K562 (cell line): ENCODE results near the gene UPF1. TPM values are rescaled to one million over a fixed set of nuclear protein-coding genes. Genes with fewer than 3 reads are reported as not detected.
A peak's percentile ranks its signal among the peaks of the same experiment; 100 is the strongest.

Experiments
- ATAC-seq: fragments of 200-7000 bp; cut with Tn5 transposase; 3 replicates; pipeline ENCODE4 v1.9.1; 2020; ENCODE audit warnings: moderate library complexity
- BruUV-seq: library from RNA; stranded (reverse); fragments of 400-500 nt; replicated peaks from 2 replicates; lab custom pipeline; 2021; lab: Mats Ljungman, UMichigan
- CTCF ChIA-PET: fragments of 300-600 bp; formaldehyde crosslinking; extraction: SDS; loops from one replicate; lab custom pipeline; 2021; ENCODE audit warnings: low intra/inter-chr PET ratio; lab: Yijun Ruan, JAX
- POLR2A ChIA-PET: fragments of 300-600, 350-650 bp; sonication (Branson Sonifier 250); formaldehyde crosslinking; extraction: SDS; loops from one replicate; lab custom pipeline; 2021; ENCODE audit warnings: antibody characterized with exemption, inconsistent platforms; lab: Yijun Ruan, JAX
- DNase-seq, 4 experiments: peaks; one replicate each; pipeline versions ENCODE4 v3.0.0 to v3.0.0-alpha.2; 2011 to 2018; ENCODE audit warnings: low spot score in 3 of 4, mixed read lengths in 3 of 4; ENCODE audit errors: extremely low read depth in 1 of 4
- FAIRE-seq: peaks from 2 replicates; lab custom pipeline; 2011; peaks lifted over from hg19 to GRCh38; lab: Jason Lieb, UNC
- H2AFZ ChIP-seq: 2 replicates; pipeline ENCODE4 v1.6.0; 2011; ENCODE audit warnings: low read depth, low read length, control low read depth, inconsistent platforms
- H3K27ac ChIP-seq: fragments of 200-600 bp; 3 replicates; pipeline ENCODE4 v1.8.0; 2011; ENCODE audit warnings: low read depth, mild to moderate bottlenecking, control low read depth, inconsistent platforms, low read length, moderate library complexity, mixed read lengths; ENCODE audit errors: extremely low read depth
- H3K27me3 ChIP-seq, 2 experiments: fragments of 300-600 bp in 1 of 2; 2 replicates in 1 of 2; 3 replicates in 1 of 2; pipeline versions ENCODE4 v1.6.0 to v1.8.0; 2011; ENCODE audit warnings: inconsistent platforms in 2 of 2, low read length in 2 of 2, mild to moderate bottlenecking in 1 of 2, mixed read lengths in 1 of 2, moderate library complexity in 1 of 2; ENCODE audit not compliant: control insufficient read depth in 2 of 2, insufficient read depth in 2 of 2
- H3K36me3 ChIP-seq: fragments of 300-600 bp; 3 replicates; pipeline ENCODE4 v1.8.0; 2011; ENCODE audit warnings: mild to moderate bottlenecking, low read length, inconsistent platforms; ENCODE audit not compliant: control insufficient read depth, insufficient read depth
- H3K4me1 ChIP-seq, 2 experiments: fragments of 200-600 bp in 1 of 2; replicated peaks in 1 of 2; 2 replicates in 1 of 2; 3 replicates in 1 of 2; pipeline versions ENCODE4 v1.5.1 to v1.8.0; 2011; ENCODE audit warnings: inconsistent platforms in 2 of 2, low read length in 2 of 2, mild to moderate bottlenecking in 1 of 2, mixed read lengths in 1 of 2, moderate library complexity in 1 of 2; ENCODE audit not compliant: control insufficient read depth in 2 of 2, insufficient read depth in 2 of 2
- H3K4me2 ChIP-seq: 2 replicates; pipeline ENCODE4 v1.6.1; 2011; ENCODE audit warnings: low read length, control low read depth, inconsistent platforms, mixed read lengths; ENCODE audit not compliant: insufficient read depth
- H3K4me3 ChIP-seq: fragments of 200-600 bp; sonication (generic), shearing (Covaris generic); 2 replicates; pipeline ENCODE4 v1.5.1; 2016; ENCODE audit warnings: control low read depth, inconsistent platforms
- H3K79me2 ChIP-seq: fragments of 200-600 bp; 3 replicates; pipeline ENCODE4 v1.8.0; 2011; ENCODE audit warnings: low read length, inconsistent platforms; ENCODE audit not compliant: control insufficient read depth, insufficient read depth
- H3K9ac ChIP-seq, 2 experiments: 2 replicates each; pipeline versions ENCODE4 v1.6.0 to v1.6.1; 2011; ENCODE audit warnings: low read depth in 2 of 2, low read length in 2 of 2, control low read depth in 1 of 2, inconsistent platforms in 1 of 2, mild to moderate bottlenecking in 1 of 2, mixed read lengths in 1 of 2; ENCODE audit not compliant: insufficient read depth in 1 of 2
- H3K9me1 ChIP-seq: one replicate; pipeline ENCODE4 v1.6.0; 2011; ENCODE audit warnings: inconsistent platforms, mild to moderate bottlenecking, low read length, moderate library complexity; ENCODE audit not compliant: control insufficient read depth, insufficient read depth
- H3K9me3 ChIP-seq: replicated peaks from 2 replicates; pipeline ENCODE4 v1.5.1; 2011; ENCODE audit warnings: low read depth, low read length, inconsistent platforms; ENCODE audit not compliant: control insufficient read depth, insufficient read depth
- H4K20me1 ChIP-seq: replicated peaks from 2 replicates; pipeline ENCODE4 v1.6.1; 2011; ENCODE audit warnings: low read length, inconsistent platforms, mixed read lengths; ENCODE audit not compliant: control insufficient read depth, insufficient read depth
- CHCHD3 ChIP-seq: fragments of 250-450 bp; sonication (Bioruptor Pico); IDR thresholded peaks from 2 replicates; pipeline ENCODE4 v2.1.2; 2022; ENCODE audit warnings: mild to moderate bottlenecking
- ELF2 ChIP-seq: fragments of 250-450 bp; sonication (Bioruptor Pico); IDR thresholded peaks from 2 replicates; pipeline ENCODE4 v1.5.0; 2021; ENCODE audit warnings: mild to moderate bottlenecking
- GTF2E2 ChIP-seq: fragments of 200-800 bp; sonication (Bioruptor generic); IDR thresholded peaks from 2 replicates; pipeline ENCODE4 v1.6.1; 2016; ENCODE audit warnings: missing genetic modification characterization, missing compliant biosample characterization
- NCOA1 ChIP-seq: fragments of 450-650 bp; IDR thresholded peaks from 2 replicates; pipeline ENCODE4 v1.6.1; 2016; ENCODE audit warnings: low read depth
- STAT5A ChIP-seq: IDR thresholded peaks from 2 replicates; pipeline ENCODE4 v1.6.1; 2012; ENCODE audit warnings: low read length, inconsistent platforms, borderline replicate concordance
- TEAD2 ChIP-seq: fragments of 450-650 bp; IDR thresholded peaks from 2 replicates; pipeline ENCODE4 v1.6.1; 2016; ENCODE audit warnings: missing genetic modification characterization, control low read depth, missing compliant biosample characterization
- WGBS: fragments of 100-300 bp; shearing (Covaris generic); methylation state at CpG from one replicate; pipeline ENCODE4 v1.1.6; 2016; ENCODE audit warnings: low coverage, mixed read lengths; ENCODE audit not compliant: insufficient coverage; ENCODE audit errors: missing lambda C conversion rate; 5-methylcytosine and 5-hydroxymethylcytosine counted together
- in situ Hi-C: fragments of 300-500 bp; cut with MboI; formaldehyde crosslinking; loops from 4 replicates; pipeline ENCODE4 v1.15.0; 2018; ENCODE audit warnings: inconsistent platforms, mixed read lengths
- intact Hi-C: fragments of 100-400 bp; cut with micrococcal nuclease; formaldehyde crosslinking; loops from 2 replicates; pipeline ENCODE4 v1.14.2; 2022
- polyA plus RNA-seq, 8 experiments: library from polyadenylated mRNA; depleted of rRNA in 4 of 8; stranded (reverse) in 5 of 8; unstranded in 3 of 8; fragments of >200 nt; fragmentation: Nextera tagmentation in 2 of 8; fragmentation: Illumina TruSeq in 1 of 8; extraction: Ambion mirVana in 2 of 8; extraction: Trizol in 1 of 8; gene quantifications; 2 replicates each; pipeline versions ENCODE4 v1.2.1 to v1.2.3, GENCODE V29; 2011 to 2014; ENCODE audit warnings: inconsistent platforms in 1 of 8, missing spikeins in 1 of 8
- total RNA-seq, 7 experiments: library from RNA; depleted of rRNA in 6 of 7; stranded (reverse); fragments of >200 nt in 6 of 7; fragmentation: Illumina TruSeq in 2 of 7; extraction: Trizol in 2 of 7; gene quantifications; 2 replicates each; pipeline versions ENCODE4 v1.2.1 to v1.2.3, GENCODE V29; 2011 to 2021; ENCODE audit warnings: low replicate concordance in 1 of 7
- TF ChIP-seq, protein P1 (sequence below): IDR thresholded peaks from 2 replicates; pipeline ENCODE4 v1.6.1; 2011; ENCODE audit warnings: borderline replicate concordance, low read depth, mild to moderate bottlenecking, moderate library complexity, low read length; ENCODE audit not compliant: insufficient read depth, poor library complexity, severe bottlenecking
- TF ChIP-seq, protein P2 (sequence below): fragments of 450-650 bp; IDR thresholded peaks from 2 replicates; pipeline ENCODE4 v1.7.1; 2018; ENCODE audit warnings: mild to moderate bottlenecking, low read depth; ENCODE audit not compliant: partially characterized antibody

Gene UPF1
- total and polyA plus RNA-seq, 9 of the 15 experiments (the other 6 are each of a cell fraction or from before 2014, with no cell fraction given) = 0.34 to 103 (median 27.9) TPM

DNA sequence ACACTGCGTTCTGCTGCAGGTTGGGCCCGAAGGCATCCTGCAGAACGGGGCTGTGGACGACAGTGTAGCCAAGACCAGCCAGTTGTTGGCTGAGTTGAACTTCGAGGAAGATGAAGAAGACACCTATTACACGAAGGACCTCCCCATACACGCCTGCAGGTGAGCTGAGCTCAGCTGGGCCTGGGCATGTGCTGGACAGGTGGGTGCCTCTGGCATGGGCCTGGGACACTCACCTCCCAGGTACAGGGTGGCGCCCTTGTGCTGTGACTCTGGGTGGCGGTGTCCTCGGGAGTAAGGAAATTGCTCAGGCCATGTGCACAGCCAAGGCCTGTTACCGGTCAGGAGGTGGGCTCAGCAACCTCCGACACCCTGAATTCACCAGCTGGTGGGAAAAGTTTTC is 14.2 kb downstream of the UPF1 start:
- in situ Hi-C loops = no loop called here
- intact Hi-C loops = loop anchor here (10.0 kb wide), 1 partner anchor 251 kb away; no protein-coding TSS in a partner anchor
- ChIA-PET CTCF (interaction anchor here (1.5 kb wide), 1 partner anchor 20 kb away, joined by 3 read pairs; no protein-coding TSS in a partner anchor), POLR2A (interaction anchor here (0.7 to 3.1 kb wide), 4 partner anchors 10 to 267 kb away, joined by 3 to 21 read pairs (median 4); no protein-coding TSS in a partner anchor)
- no peaks in the 10 kb centered on the region for H3K9me3 ChIP-seq
- no peaks in the 10 kb centered on the region; a peak in 1 of 5 replicates for H3K27me3 ChIP-seq
- TF ChIP-seq STAT5A = no peak
- H3K4me2 ChIP-seq = no peak overlapping the region
- peaks cover 88% of the 10 kb centered on the region for H3K79me2 ChIP-seq
- FAIRE-seq (no peak), ATAC-seq (no peak), DNase-seq (no peak)
- no TSS peak for BruUV-seq
- WGBS = 94% methylated on average over 12 of the region's 12 CpGs
- H3K36me3 ChIP-seq = peaks cover 77% of the 10 kb centered on the region
- H4K20me1 ChIP-seq = peaks cover 63% of the 10 kb centered on the region
- H3K9ac ChIP-seq = 0 out of 4 replicates have a peak overlapping the region, but pooled peaks of 1 of the 2 experiments have one; percentile 36
- H3K9me1 ChIP-seq = peaks cover 20% of the 10 kb centered on the region
- H3K27ac ChIP-seq = no peak overlapping the region
- H2AFZ ChIP-seq = no peak overlapping the region
- H3K4me3 ChIP-seq = no peak overlapping the region
- peaks cover 3 to 34% of the 10 kb centered on the region in 2 experiments; a peak in 4 of 5 replicates for H3K4me1 ChIP-seq

DNA sequence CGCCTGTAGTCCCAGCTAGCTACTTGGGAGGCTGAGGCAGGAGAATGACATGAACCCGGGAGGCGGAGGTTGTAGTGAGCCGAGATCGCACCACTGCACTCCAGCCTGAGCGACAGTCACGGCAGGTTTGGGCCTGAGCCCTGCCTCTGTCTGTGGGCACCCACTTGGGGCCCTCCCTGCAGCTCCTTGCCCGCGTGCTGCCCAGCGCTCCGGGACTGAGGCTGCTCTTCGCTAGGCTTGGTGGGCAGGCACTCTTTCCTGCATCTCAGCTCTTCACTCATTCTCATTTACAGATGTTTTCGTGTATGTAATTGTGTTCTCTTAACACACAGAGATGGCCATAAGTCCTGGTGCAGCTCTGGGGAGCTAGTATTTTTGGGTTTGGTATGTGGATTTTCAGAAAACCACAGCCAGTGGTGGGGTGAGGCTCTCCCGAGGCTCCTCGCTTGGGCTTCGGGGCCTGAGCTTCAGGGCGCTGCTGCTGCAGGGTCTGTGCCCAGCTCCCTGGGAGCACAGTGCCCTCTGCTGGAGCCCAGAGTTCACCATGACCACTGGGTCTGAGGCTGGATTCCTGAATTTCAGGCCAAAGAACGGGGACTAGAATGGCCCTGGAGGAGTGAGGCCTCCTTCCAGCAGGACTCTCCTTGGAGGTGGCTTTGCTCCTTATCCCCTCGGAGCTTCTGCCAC is 15.2 kb downstream of the UPF1 start:
- Histone ChIP-seq H3K4me1 (peaks cover 2 to 30% of the 10 kb centered on the region in 2 experiments; a peak in 3 of 5 replicates), H3K36me3 (peaks cover 79% of the 10 kb centered on the region)
- POLR2A ChIA-PET = interaction anchor here (0.6 to 2.0 kb wide), 10 partner anchors 9 to 396 kb away, joined by 3 to 6 read pairs (median 3); partner anchors contain the start of gene COPE
- TF ChIP-seq TEAD2 (tag) (no peak), NCOA1 (no peak), ELF2 (CRISPR knock-in tag) (no peak), CHCHD3 (no peak), GTF2E2 (tag) (no peak)
- TF ChIP-seq, protein P1, sequence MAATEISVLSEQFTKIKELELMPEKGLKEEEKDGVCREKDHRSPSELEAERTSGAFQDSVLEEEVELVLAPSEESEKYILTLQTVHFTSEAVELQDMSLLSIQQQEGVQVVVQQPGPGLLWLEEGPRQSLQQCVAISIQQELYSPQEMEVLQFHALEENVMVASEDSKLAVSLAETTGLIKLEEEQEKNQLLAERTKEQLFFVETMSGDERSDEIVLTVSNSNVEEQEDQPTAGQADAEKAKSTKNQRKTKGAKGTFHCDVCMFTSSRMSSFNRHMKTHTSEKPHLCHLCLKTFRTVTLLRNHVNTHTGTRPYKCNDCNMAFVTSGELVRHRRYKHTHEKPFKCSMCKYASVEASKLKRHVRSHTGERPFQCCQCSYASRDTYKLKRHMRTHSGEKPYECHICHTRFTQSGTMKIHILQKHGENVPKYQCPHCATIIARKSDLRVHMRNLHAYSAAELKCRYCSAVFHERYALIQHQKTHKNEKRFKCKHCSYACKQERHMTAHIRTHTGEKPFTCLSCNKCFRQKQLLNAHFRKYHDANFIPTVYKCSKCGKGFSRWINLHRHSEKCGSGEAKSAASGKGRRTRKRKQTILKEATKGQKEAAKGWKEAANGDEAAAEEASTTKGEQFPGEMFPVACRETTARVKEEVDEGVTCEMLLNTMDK = peak; percentile 46
- TF ChIP-seq, protein P2, sequence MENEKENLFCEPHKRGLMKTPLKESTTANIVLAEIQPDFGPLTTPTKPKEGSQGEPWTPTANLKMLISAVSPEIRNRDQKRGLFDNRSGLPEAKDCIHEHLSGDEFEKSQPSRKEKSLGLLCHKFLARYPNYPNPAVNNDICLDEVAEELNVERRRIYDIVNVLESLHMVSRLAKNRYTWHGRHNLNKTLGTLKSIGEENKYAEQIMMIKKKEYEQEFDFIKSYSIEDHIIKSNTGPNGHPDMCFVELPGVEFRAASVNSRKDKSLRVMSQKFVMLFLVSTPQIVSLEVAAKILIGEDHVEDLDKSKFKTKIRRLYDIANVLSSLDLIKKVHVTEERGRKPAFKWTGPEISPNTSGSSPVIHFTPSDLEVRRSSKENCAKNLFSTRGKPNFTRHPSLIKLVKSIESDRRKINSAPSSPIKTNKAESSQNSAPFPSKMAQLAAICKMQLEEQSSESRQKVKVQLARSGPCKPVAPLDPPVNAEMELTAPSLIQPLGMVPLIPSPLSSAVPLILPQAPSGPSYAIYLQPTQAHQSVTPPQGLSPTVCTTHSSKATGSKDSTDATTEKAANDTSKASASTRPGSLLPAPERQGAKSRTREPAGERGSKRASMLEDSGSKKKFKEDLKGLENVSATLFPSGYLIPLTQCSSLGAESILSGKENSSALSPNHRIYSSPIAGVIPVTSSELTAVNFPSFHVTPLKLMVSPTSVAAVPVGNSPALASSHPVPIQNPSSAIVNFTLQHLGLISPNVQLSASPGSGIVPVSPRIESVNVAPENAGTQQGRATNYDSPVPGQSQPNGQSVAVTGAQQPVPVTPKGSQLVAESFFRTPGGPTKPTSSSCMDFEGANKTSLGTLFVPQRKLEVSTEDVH = no peak

More for the DNA sequence above, 15.2 kb downstream of the UPF1 start:
- no peak overlapping the region for H3K4me2 ChIP-seq
- H3K9ac ChIP-seq = peak overlapping the region in 1 of 2 experiments; percentile 62; a peak in 1 of 4 replicates
- CTCF ChIA-PET = interaction anchor here (0.8 to 1.5 kb wide), 3 partner anchors 19 to 258 kb away, joined by 3 to 4 read pairs (median 3); partner anchors contain the start of gene REX1BD
- peaks cover 78% of the 10 kb centered on the region for H3K79me2 ChIP-seq
- in situ Hi-C loops (no loop called here), intact Hi-C loops (loop anchor here (1.0 to 10.0 kb wide), 2 partner anchors 74 to 252 kb away; no protein-coding TSS in a partner anchor)
- ATAC-seq (peak; percentile 89), FAIRE-seq (peak; percentile 88), DNase-seq (peak in 3 of 4 experiments; percentile 53 to 69 (median 65))
- H2AFZ ChIP-seq = no peak overlapping the region
- no peaks in the 10 kb centered on the region; a peak in 1 of 5 replicates for H3K27me3 ChIP-seq
- no peak overlapping the region for H3K4me3 ChIP-seq
- peaks cover 16% of the 10 kb centered on the region for H3K9me1 ChIP-seq
- no TSS peak for BruUV-seq
- peaks cover 52% of the 10 kb centered on the region for H4K20me1 ChIP-seq
- WGBS = 81% methylated on average over 15 of the region's 19 CpGs
- H3K9me3 ChIP-seq = no peaks in the 10 kb centered on the region
- H3K27ac ChIP-seq = 0 out of 3 replicates have a peak overlapping the region, but pooled peaks have one; percentile 21
